ENCODE results near the gene THOP1. TPM values are rescaled to one million over a fixed set of nuclear protein-coding genes. Genes with fewer than 3 reads are reported as not detected.

THOP1 gene
- total RNA-seq, 1 experiment from 2014 or later = 114 TPM

DNA sequence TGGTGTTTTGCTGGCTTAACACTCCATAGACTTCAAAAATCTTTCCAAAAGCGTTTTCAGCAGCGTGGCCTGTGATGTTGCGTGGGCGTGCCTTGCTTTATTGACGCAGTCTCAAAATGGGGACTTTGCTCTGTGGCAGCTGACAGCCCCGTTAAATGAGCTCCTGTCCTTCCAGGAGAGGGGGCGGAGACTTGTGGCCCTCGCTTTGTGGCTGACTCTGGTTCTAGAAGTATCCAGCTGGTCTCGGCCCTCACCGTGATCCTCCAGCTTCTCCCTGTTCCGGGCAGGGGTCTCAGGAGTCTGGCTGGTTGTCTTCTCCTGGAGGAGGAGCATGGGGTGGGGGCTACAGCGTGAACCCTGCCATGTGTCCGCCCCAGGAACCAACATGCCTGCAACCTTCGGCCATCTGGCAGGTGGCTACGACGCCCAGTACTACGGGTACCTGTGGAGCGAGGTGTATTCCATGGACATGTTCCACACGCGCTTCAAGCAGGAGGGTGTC is 26.0 kb downstream of the THOP1 start:
- H3K27me3 Mint-ChIP-seq (ENCODE audit: insufficient read depth, unreplicated experiment) = no peaks in the 10 kb centered on the region
- ChIA-PET POLR2A (no interaction called here), CTCF (interaction anchor here (1.0 kb wide), 1 partner anchor 163 kb away, joined by 3 read pairs; no protein-coding TSS in a partner anchor)
- H3K27ac Mint-ChIP-seq (ENCODE audit: low read depth, unreplicated experiment) = no peak overlapping the region
- H3K9me3 Mint-ChIP-seq (ENCODE audit: unreplicated experiment) = no peaks in the 10 kb centered on the region
- no peak overlapping the region for H3K4me3 Mint-ChIP-seq (ENCODE audit: unreplicated experiment)
- intact Hi-C loops (cut with micrococcal nuclease) = no loop called here
- H3K36me3 Mint-ChIP-seq (ENCODE audit: insufficient read depth, unreplicated experiment) = peaks cover 15% of the 10 kb centered on the region
- H3K4me1 Mint-ChIP-seq (ENCODE audit: insufficient read depth, unreplicated experiment) = no peaks in the 10 kb centered on the region
- TF ChIP-seq, protein P1, sequence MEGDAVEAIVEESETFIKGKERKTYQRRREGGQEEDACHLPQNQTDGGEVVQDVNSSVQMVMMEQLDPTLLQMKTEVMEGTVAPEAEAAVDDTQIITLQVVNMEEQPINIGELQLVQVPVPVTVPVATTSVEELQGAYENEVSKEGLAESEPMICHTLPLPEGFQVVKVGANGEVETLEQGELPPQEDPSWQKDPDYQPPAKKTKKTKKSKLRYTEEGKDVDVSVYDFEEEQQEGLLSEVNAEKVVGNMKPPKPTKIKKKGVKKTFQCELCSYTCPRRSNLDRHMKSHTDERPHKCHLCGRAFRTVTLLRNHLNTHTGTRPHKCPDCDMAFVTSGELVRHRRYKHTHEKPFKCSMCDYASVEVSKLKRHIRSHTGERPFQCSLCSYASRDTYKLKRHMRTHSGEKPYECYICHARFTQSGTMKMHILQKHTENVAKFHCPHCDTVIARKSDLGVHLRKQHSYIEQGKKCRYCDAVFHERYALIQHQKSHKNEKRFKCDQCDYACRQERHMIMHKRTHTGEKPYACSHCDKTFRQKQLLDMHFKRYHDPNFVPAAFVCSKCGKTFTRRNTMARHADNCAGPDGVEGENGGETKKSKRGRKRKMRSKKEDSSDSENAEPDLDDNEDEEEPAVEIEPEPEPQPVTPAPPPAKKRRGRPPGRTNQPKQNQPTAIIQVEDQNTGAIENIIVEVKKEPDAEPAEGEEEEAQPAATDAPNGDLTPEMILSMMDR (IDR thresholded peaks at IDR 0.05; ENCODE audit: unreplicated experiment) = no peak
- no peak for DNase-seq (ENCODE audit: unreplicated experiment)
- BruUV-seq (replicated peaks) = no TSS peak

GRCh38 chr19:2811735-2812413 is 26.6 kb downstream of the THOP1 start:
- Mint-ChIP-seq H3K27me3 (ENCODE audit: insufficient read depth, unreplicated experiment) (no peaks in the 10 kb centered on the region), H3K27ac (ENCODE audit: low read depth, unreplicated experiment) (no peak overlapping the region), H3K9me3 (ENCODE audit: unreplicated experiment) (no peaks in the 10 kb centered on the region), H3K4me3 (ENCODE audit: unreplicated experiment) (no peak overlapping the region), H3K36me3 (ENCODE audit: insufficient read depth, unreplicated experiment) (peaks cover 15% of the 10 kb centered on the region), H3K4me1 (ENCODE audit: insufficient read depth, unreplicated experiment) (no peaks in the 10 kb centered on the region)
- DNase-seq (ENCODE audit: unreplicated experiment) = no peak
- TF ChIP-seq, protein P1 (IDR thresholded peaks at IDR 0.05; ENCODE audit: unreplicated experiment) = no peak
- no TSS peak for BruUV-seq (replicated peaks)
- intact Hi-C loops (cut with micrococcal nuclease) = no loop called here
- CTCF ChIA-PET = interaction anchor here (1.0 kb wide), 1 partner anchor 164 kb away, joined by 3 read pairs; no protein-coding TSS in a partner anchor
- POLR2A ChIA-PET = no interaction called here

GRCh38 chr19:2812414-2813234 is 27.3 kb downstream of the THOP1 start:
- TF ChIP-seq, protein P1 (IDR thresholded peaks at IDR 0.05; ENCODE audit: unreplicated experiment) = no peak
- H3K4me1 Mint-ChIP-seq (ENCODE audit: insufficient read depth, unreplicated experiment) = peaks cover 4% of the 10 kb centered on the region
- peaks cover 11% of the 10 kb centered on the region for H3K36me3 Mint-ChIP-seq (ENCODE audit: insufficient read depth, unreplicated experiment)
- BruUV-seq (replicated peaks) = no TSS peak
- no peaks in the 10 kb centered on the region for H3K27me3 Mint-ChIP-seq (ENCODE audit: insufficient read depth, unreplicated experiment)
- intact Hi-C loops (cut with micrococcal nuclease) = no loop called here
- H3K4me3 Mint-ChIP-seq (ENCODE audit: unreplicated experiment) = no peak overlapping the region
- no peak for DNase-seq (ENCODE audit: unreplicated experiment)
- no peak overlapping the region for H3K27ac Mint-ChIP-seq (ENCODE audit: low read depth, unreplicated experiment)
- ChIA-PET CTCF (no interaction called here), POLR2A (no interaction called here)
- H3K9me3 Mint-ChIP-seq (ENCODE audit: unreplicated experiment) = no peaks in the 10 kb centered on the region

Measured in MCF 10A (cell line).